AG04449 (cell line): Measurements from ENCODE around the gene FOXN3.

Source experiments
- CTCF ChIA-PET: fragments of 350-600 bp; formaldehyde crosslinking; extraction: SDS; loops from one replicate; lab custom pipeline; 2021; ENCODE audit warnings: antibody characterized with exemption; lab: Yijun Ruan, JAX
- POLR2A ChIA-PET: fragments of 400-600, 350-600 bp; formaldehyde crosslinking; extraction: SDS; loops from one replicate; lab custom pipeline; 2020; ENCODE audit warnings: antibody characterized with exemption, inconsistent platforms; lab: Yijun Ruan, JAX
- DNase-seq: peaks from one replicate; pipeline ENCODE4 v3.0.0-alpha.2; 2010; ENCODE audit warnings: low read depth, low spot score
- H3K4me3 ChIP-seq: 2 replicates; pipeline ENCODE4 v1.5.1; 2011; ENCODE audit warnings: low read depth, mild to moderate bottlenecking, control low read depth, low read length
- TF ChIP-seq, protein P1 (sequence below): IDR thresholded peaks from one replicate; pipeline ENCODE4 v1.5.1; 2011; ENCODE audit warnings: mild to moderate bottlenecking, moderate library complexity, low read length, control low read depth, inconsistent platforms; ENCODE audit not compliant: insufficient read depth; ENCODE audit errors: missing control alignments

FOXN3 gene

DNA sequence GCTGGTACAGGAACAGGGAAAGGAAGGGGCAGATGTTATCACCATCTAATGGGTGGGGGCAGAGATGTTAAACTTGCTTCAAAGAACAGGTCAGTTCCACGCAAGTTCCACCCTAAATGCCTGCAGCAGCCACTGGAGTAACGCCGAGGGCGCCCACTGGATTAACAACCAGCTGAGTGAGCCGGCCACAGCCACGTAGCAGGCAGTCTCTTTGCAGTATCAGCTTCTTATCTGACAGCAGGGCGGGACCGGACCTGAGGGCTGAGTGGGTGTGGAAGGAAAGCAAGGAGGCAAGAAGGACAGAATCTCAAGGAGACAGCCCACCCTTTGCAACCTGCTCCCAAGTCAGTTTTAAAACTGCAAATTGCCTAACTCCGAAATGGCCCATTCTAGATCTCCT lies 38.4 kb upstream of the FOXN3 start:
- ChIA-PET CTCF (no interaction called here), POLR2A (no interaction called here)
- TF ChIP-seq, protein P1, sequence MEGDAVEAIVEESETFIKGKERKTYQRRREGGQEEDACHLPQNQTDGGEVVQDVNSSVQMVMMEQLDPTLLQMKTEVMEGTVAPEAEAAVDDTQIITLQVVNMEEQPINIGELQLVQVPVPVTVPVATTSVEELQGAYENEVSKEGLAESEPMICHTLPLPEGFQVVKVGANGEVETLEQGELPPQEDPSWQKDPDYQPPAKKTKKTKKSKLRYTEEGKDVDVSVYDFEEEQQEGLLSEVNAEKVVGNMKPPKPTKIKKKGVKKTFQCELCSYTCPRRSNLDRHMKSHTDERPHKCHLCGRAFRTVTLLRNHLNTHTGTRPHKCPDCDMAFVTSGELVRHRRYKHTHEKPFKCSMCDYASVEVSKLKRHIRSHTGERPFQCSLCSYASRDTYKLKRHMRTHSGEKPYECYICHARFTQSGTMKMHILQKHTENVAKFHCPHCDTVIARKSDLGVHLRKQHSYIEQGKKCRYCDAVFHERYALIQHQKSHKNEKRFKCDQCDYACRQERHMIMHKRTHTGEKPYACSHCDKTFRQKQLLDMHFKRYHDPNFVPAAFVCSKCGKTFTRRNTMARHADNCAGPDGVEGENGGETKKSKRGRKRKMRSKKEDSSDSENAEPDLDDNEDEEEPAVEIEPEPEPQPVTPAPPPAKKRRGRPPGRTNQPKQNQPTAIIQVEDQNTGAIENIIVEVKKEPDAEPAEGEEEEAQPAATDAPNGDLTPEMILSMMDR: no peak
- H3K4me3 ChIP-seq: no peak overlapping the region
- DNase-seq: no peak

DNA sequence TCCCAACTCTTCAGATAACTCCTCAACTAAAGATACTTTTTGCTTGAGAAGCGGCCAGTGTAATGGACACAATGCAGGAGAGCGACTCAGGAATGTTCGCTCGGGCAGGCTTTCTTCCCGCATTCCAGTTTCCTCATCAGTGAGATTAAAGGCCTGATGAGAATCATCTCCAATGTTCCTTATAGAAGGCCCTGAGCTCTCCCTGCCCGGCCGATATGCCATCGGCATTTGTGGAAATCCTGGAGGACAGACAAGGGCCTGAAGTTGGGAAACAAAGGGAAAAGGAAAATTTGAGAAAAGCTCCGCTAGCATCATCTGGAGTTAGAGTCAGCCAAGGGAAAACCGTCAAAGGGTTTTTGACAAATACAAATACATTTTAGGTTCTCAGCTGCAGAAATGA lies 38.0 kb upstream of the FOXN3 start:
- H3K4me3 ChIP-seq: no peak overlapping the region
- TF ChIP-seq, protein P1: no peak
- CTCF ChIA-PET: no interaction called here
- DNase-seq: no peak
- POLR2A ChIA-PET: no interaction called here

DNA sequence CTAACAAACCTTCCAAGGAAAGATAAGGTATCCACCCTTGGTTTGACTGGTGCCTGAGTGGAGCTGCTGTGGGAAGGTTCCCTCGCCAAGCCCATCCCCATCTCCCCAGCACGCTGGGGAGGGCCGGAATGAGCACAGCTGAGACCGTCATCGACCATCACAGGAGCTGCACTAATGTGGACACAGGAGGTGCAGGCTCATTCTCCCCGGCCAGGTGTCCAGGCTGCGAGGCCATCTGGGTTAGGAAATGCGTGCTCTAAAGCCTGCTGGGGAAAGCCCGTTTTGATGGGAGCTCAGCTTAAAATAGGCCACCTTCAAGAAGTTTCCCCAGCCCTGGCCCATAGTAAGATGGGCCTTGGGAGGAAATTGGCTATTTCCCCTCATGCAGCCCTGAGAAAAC lies 35.2 kb upstream of the FOXN3 start:
- CTCF ChIA-PET: no interaction called here
- POLR2A ChIA-PET: no interaction called here
- no peak for DNase-seq
- TF ChIP-seq, protein P1: no peak
- no peak overlapping the region for H3K4me3 ChIP-seq

DNA sequence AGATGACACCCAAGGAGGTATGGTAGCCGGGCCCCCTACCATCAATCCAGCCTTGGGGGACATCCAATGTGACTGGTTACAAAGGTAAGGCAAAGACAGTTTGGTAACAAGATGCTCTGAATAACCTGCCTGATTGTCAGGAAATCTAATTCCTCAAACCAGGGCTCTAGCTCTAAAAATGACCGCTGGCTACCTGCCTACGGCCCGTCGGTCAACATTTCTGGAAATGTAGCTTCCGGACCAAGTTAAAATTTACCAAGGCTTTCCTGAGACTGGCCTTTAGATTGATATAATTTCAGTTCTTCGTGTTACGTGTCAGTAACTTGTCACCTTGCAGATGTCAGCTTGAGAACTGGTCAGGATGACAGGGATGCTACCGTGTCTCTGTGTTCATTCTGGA lies 34.2 kb upstream of the FOXN3 start:
- H3K4me3 ChIP-seq: no peak overlapping the region
- ChIA-PET POLR2A (interaction anchor here (1.2 kb wide), 1 partner anchor 25 kb away, joined by 4 read pairs; no protein-coding TSS in a partner anchor), CTCF (interaction anchor here (1.2 kb wide), 2 partner anchors 16 to 20 kb away, joined by 3 read pairs; no protein-coding TSS in a partner anchor)
- DNase-seq: no peak
- TF ChIP-seq, protein P1: no peak

DNA sequence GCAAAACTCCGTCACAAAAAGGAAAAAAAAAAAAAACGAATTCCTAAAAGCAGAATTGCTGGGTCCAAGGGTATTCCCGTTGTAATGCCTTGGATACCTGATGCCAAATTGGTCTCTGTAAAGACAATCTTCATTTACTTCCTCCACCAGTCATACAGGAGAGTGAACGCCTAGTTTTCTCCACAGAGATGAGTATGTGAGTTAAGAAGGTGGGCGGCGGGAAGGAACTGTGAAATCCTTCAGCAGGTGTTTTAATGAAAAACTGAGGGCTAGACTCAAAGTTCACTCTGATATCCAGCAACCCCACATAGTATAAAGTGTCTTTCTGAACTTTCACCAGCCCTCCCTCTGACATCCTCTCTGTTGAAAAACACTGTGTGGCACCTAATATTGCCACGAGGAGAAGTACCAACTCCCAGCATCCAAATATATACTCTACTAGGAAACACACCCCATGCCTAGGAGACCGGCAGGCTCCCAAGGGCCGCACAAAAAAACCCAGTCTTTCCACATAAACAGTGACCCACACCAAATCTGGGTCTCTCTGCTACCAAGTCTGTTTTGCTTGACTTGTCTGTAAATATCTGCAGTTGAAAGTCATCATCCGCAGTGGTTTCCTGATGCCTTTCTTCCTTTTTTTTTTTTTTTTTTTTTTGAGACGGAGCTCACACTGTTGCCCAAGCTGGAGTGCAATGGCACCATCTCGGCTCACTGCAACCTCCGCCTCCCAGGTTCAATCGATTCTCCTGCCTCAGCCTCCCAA lies 30.3 kb upstream of the FOXN3 start:
- ChIA-PET CTCF (interaction anchor here (1.0 kb wide), 1 partner anchor 13 kb away, joined by 3 read pairs; no protein-coding TSS in a partner anchor), POLR2A (no interaction called here)
- no peak overlapping the region for H3K4me3 ChIP-seq
- TF ChIP-seq, protein P1: no peak
- DNase-seq: no peak

DNA sequence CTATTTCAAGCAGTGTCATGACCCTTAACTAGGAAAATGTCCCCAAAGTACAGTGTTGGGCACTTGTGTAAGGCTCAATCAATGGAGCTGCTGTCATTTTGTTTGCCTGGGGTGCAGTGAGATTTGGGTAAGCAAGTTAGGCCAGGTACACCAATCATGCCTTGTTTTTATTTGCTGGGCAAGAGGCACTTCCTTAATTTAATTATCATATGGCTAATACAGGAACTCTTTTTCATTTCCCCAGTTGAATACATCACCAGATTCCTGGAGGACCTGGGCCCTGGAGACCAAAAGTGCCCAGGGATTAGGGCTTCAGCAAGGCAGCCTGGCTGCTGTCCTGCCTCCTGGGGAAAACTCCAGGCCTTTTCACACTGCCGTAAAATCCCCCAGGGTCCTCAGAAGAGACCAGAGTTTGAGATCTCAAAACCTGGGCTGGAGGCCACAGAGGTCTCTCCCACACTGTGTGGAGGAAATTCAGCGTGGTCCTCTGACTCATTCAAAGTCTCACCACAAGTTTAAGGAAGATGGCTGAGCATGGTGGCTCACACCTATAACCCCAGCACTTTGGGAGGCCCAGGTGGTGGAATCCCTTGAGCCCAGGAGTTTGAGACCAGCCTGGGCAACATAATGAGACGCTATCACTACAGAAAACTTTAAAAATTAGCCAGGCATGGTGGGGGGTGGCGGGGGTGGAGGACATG lies 28.4 kb upstream of the FOXN3 start:
- POLR2A ChIA-PET: no interaction called here

More for the DNA sequence above, 28.4 kb upstream of the FOXN3 start:
- CTCF ChIA-PET: interaction anchor here (1.3 kb wide), 1 partner anchor 17 kb away, joined by 3 read pairs; no protein-coding TSS in a partner anchor
- TF ChIP-seq, protein P1: no peak
- DNase-seq: no peak
- no peak overlapping the region for H3K4me3 ChIP-seq
